A172 (cell line): Measurements from ENCODE around the gene IGF2. TPM values are rescaled to one million over a fixed set of nuclear protein-coding genes. Genes with fewer than 3 reads are reported as not detected.
"Not testable (repeated sequence)": the region's sequence is repeated elsewhere in the genome, so short reads cannot be mapped to it uniquely, and the experiment has no call there.

Experiments
- DNase-seq: peaks from one replicate; pipeline ENCODE4 v3.0.0-alpha.2; 2015; ENCODE audit warnings: low spot score
- total RNA-seq: library from RNA; depleted of rRNA; stranded (reverse); fragments of >200 nt; shearing (Covaris generic); gene quantifications from 2 replicates; pipeline ENCODE4 v1.2.3, GENCODE V29; 2014; rRNA removed

IGF2 gene, protein sequence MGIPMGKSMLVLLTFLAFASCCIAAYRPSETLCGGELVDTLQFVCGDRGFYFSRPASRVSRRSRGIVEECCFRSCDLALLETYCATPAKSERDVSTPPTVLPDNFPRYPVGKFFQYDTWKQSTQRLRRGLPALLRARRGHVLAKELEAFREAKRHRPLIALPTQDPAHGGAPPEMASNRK
- total RNA-seq: 0.67 and 0.90 TPM in 2 replicates

GRCh38 chr11:2139123-2139521 is at the start of gene IGF2:
TSS of gene IGF2 (minus strand) at chr11:2139389. CDS start at chr11:2135523, 3,866 bp downstream.
- no peak for DNase-seq

GRCh38 chr11:2188745-2189144 is 49.6 kb upstream of the IGF2 start:
- no peak for DNase-seq

- DNase-seq: no peak
These were observed 48.1 kb upstream of the IGF2 start for GRCh38 chr11:2187280-2187707.

GRCh38 chr11:2186669-2187279 is 47.6 kb upstream of the IGF2 start:
- DNase-seq: peak; percentile 33

GRCh38 chr11:2185324-2186085 is 46.3 kb upstream of the IGF2 start:
- DNase-seq: no peak

DNA sequence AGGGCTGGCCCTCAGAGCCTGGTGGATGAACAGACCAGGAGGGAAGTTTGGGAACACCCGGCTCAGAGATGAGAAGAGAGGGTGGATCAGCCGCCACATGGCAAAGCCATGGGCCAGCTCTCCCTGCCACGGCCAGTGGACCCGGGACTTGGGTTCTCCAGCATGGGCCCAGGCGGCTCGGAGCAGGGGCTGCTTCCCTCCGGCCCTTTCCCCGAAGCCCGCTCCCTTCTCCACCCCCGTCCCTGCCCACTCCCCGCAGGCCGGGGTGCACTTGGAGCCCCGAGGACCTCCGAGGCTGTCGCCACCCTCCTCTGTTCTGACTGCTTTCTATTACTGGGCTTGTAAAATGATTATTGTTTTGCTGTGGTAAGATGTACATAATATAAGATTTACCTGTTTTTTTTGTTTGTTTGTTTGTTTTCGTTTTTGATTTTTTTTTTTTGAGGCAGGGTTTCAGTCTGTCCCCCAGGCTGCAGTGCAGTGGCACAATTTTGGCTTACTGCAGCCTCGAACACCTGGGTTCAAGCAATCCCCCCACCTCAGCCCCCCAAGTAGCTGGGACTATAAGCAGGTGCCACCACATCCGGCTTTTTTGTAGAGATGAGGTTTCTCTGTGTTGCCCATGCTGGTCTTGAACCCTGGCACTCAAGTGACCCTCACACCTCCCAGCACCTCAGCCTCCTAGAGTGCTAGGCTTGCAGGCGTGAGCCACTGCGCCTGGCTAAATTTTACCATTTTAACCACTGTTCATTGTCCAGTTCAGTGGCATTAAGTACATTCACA is 43.7 kb upstream of the IGF2 start:
- DNase-seq: no peak

- no peak for DNase-seq
These were observed 42.9 kb upstream of the IGF2 start for GRCh38 chr11:2182075-2182474.

- DNase-seq: peak; percentile 77
These were observed 41.7 kb upstream of the IGF2 start for GRCh38 chr11:2180789-2181370.

GRCh38 chr11:2180347-2180746 is 41.2 kb upstream of the IGF2 start:
- DNase-seq: no peak

DNA sequence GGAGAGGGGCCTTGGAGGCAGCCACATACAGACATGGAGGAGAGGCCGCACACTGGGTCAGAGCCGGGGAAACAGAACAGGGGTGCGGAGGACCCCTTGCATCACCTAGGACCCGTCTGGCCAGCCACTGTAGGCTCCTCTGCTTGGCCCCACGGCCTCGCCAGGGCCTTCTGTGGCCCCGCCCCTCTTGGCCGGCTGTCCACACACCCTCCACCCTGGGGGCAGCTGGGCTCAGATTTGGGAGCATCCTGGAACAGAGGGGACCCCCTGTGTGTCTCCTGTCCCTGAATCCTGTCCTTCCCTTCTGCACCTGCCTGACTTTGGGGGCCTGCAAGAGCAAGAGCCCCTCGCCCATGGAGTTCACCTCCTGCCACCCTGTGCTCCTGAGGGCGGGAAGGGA is 40.3 kb upstream of the IGF2 start:
- DNase-seq: no peak

DNA sequence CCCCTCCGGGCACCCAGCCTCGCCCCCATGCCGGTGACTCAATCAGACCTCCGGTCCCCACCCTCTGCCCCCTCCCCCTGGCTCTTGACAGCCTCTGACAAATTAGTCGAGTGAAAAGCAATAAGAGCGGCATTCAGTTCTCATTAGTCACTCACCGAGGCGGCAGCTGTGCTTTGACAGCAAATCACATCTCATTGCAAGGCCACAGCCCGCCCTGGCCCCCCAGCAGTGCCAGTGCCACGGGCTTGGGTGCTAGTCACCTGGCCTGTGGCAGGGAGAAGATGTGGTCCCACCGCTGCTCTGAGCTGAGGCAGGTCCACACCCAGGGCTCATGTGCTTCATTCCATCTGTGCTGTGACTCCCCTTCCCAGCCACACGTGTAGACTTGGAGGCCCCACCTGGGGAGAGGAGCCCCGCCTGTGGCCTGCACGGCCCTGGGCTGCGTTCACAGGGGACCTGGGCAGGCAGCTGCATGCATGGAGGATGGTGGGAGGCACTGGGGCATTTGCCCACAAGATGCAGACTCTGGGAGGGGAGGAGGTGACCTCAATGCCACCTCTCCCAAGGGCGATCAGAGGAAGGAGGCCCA is 39.8 kb upstream of the IGF2 start:
- peak; percentile 98 for DNase-seq

DNA sequence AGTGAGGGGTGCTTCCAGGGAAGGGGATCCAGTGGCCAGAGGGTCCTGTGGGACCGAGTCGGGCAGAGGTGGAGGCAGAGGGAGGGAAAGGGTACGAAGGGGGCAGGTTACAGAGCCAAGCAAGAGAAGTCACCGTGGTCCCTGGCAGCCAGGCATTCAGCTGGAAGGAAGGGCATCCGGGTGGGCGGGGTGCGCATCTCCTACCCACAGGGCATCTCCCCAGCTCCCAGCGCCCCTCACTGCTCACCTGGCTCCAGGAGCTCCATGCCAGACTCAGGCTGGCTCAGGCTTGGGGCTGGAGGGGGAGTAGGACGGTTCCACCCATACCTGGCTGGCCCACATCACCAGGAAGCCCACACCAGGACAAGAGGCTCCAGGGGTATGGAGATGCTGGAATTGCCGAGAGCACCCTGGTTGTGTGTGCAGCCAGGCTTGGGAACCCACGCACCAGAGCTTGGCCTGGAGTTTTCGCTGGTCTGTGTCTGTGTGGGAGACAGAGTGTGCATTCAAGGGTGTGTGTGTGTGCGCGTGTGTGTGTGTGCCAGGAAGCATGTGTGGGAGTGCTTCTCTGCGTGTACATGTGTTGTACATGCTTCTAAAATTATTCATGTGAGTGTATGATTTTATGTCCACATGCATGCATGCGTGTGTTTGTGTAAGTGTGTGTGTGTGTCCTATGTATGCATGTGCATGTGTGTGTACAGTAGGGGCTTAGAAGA is 39.0 kb upstream of the IGF2 start:
- DNase-seq: not testable (repeated sequence)

- DNase-seq: no peak
These were observed 37.9 kb upstream of the IGF2 start for GRCh38 chr11:2177076-2177475.

DNA sequence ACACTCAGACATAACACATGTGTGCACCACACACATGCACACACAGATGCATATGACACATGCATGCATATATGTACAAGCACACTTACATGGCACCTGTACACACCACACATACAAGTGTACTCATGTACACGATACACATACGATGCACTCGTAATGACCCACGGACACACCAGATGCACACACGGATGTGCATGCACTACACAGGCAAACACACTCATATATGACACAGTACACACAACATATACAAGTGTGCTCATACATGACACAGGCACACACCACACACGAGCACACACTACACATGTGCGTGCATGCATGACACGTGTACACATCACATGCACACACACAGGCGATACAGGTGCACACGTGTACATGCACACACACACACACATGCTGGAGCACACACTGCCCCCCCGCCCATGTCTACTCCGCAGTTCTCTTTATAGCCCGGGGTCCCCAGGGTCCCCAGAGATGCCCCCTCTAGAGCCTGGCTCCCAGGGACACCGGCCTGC is 37.3 kb upstream of the IGF2 start:
- DNase-seq: no peak

GRCh38 chr11:2175659-2176058 is 36.5 kb upstream of the IGF2 start:
- peak; percentile 94 for DNase-seq

DNA sequence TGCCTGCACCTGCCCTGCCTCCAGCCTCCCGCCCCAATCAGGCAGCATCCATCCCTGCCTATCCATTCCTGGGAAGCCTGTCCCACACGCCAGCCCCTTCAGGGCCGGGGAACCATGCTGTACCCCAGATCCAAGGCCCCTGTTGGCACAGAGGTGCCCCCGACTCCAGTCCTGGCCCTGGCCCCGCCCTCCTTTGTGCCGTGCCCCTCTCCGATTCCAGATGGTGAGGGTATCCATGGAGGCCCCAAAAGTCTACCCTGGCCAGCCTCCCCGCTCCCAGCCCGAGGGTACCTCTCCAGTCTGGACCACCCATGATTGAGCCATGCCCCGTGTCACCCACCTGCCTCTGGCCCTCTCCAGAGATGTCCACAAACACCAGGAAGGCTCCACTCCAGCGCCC is 35.2 kb upstream of the IGF2 start:
- no peak for DNase-seq

- DNase-seq: no peak
These were observed 34.6 kb upstream of the IGF2 start for GRCh38 chr11:2173761-2174160.

GRCh38 chr11:2173150-2173693 is 34.0 kb upstream of the IGF2 start:
- no peak for DNase-seq

GRCh38 chr11:2172676-2173075 is 33.5 kb upstream of the IGF2 start:
- DNase-seq: no peak

DNA sequence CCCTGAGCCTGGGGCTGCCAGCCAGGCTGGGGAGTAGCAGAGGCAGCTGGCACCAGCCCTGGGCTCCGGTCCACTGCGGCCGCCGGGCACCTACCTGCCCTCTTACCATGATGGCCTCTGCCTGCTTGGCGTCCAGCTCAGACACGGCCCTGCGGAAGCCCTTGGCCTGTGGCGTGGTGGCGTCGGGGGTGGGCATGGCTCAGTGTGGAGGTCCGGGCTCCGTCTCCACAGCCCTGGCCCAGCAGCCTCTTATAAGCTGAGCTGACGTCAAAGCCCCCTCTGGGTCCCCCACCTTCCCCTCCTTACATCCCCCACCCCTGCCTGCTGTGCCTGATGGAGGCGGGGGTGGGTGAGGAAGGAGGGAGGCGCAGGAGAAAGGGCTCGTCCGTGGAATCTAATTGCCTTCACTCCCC is 32.4 kb upstream of the IGF2 start, which contains the start of gene TH:
Gene TH, minus strand, starts transcription at position 225 of the 413 bp plus-strand sequence. Its CDS starts 29 bp downstream, at position 196.
- no peak for DNase-seq
